ENCODE measurements around the gene ATF7IP2. TPM values are rescaled to one million over a fixed set of nuclear protein-coding genes. Genes with fewer than 3 reads are reported as not detected.

Gene ATF7IP2
- total and polyA plus RNA-seq, 2 of the 13 experiments (the other 11 are each of a cell fraction or from before 2014, with no cell fraction given): 117 to 217 TPM

DNA sequence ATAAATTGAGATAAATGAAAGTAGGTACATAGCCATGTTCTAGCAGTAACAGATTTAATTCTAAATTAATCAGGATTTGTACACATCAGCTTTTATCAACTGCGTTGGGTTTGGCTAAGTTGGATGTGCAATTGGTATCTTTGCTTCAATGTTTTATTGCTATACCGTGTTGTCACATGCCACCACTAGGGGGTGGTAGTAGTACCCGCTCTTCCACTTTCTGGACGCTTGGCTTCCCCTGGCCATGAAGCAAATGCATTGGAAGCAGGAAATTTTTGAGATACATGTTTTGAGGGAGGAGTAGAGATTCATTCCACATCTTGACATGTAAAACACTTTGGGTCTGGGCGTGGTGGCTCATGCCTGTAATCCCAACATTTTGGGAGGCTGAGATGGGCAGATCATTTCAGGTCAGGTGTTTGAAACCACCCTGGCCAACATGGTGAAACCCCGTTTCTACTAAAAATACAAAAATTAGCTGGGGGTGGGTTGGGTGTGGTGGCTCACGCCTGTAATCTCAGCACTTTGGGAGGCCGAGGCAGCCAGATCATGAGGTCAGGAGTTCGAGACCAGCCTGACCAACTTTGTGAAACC is 135.9 kb downstream of the ATF7IP2 start (continued):
- TF ChIP-seq CEBPB (IDR thresholded peaks at IDR 0.05; ENCODE audit: borderline replicate concordance, low read depth, low read length) (peak; percentile 13; the same call in 1 of the 2 replicates), ZNF660 (CRISPR knock-in tag; IDR thresholded peaks at IDR 0.05; ENCODE audit: borderline replicate concordance, low read depth) (no peak), AKAP8 (CRISPR knock-in tag; IDR thresholded peaks at IDR 0.05) (no peak), PTBP1 (IDR thresholded peaks at IDR 0.05; ENCODE audit: low read depth, low read length, poor library complexity, severe bottlenecking) (no peak), ZNF367 (CRISPR knock-in tag; IDR thresholded peaks at IDR 0.05; ENCODE audit: borderline replicate concordance) (no peak), ZNF878 (CRISPR knock-in tag; IDR thresholded peaks at IDR 0.05) (no peak), CBX1 (IDR thresholded peaks at IDR 0.05; ENCODE audit: low read depth) (no peak), HOXA7 (CRISPR knock-in tag; IDR thresholded peaks at IDR 0.05) (no peak), HDAC6 (IDR thresholded peaks at IDR 0.05; ENCODE audit: low read depth, low read length) (no peak), ZNF775 (CRISPR knock-in tag; IDR thresholded peaks at IDR 0.05; ENCODE audit: borderline replicate concordance) (no peak), GABPA (IDR thresholded peaks at IDR 0.05; ENCODE audit: low read depth, low read length) (no peak), GABPA (CRISPR knock-in tag; IDR thresholded peaks at IDR 0.05; ENCODE audit: low read depth) (no peak), REL (CRISPR knock-in tag; conservative IDR thresholded peaks at IDR 0.05) (no peak), SNAPC2 (CRISPR knock-in tag; IDR thresholded peaks at IDR 0.05) (no peak)
- TF ChIP-seq, protein P1, sequence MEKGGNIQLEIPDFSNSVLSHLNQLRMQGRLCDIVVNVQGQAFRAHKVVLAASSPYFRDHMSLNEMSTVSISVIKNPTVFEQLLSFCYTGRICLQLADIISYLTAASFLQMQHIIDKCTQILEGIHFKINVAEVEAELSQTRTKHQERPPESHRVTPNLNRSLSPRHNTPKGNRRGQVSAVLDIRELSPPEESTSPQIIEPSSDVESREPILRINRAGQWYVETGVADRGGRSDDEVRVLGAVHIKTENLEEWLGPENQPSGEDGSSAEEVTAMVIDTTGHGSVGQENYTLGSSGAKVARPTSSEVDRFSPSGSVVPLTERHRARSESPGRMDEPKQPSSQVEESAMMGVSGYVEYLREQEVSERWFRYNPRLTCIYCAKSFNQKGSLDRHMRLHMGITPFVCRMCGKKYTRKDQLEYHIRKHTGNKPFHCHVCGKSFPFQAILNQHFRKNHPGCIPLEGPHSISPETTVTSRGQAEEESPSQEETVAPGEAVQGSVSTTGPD (CRISPR knock-in tag; IDR thresholded peaks at IDR 0.05): no peak
- TF ChIP-seq, protein P2, sequence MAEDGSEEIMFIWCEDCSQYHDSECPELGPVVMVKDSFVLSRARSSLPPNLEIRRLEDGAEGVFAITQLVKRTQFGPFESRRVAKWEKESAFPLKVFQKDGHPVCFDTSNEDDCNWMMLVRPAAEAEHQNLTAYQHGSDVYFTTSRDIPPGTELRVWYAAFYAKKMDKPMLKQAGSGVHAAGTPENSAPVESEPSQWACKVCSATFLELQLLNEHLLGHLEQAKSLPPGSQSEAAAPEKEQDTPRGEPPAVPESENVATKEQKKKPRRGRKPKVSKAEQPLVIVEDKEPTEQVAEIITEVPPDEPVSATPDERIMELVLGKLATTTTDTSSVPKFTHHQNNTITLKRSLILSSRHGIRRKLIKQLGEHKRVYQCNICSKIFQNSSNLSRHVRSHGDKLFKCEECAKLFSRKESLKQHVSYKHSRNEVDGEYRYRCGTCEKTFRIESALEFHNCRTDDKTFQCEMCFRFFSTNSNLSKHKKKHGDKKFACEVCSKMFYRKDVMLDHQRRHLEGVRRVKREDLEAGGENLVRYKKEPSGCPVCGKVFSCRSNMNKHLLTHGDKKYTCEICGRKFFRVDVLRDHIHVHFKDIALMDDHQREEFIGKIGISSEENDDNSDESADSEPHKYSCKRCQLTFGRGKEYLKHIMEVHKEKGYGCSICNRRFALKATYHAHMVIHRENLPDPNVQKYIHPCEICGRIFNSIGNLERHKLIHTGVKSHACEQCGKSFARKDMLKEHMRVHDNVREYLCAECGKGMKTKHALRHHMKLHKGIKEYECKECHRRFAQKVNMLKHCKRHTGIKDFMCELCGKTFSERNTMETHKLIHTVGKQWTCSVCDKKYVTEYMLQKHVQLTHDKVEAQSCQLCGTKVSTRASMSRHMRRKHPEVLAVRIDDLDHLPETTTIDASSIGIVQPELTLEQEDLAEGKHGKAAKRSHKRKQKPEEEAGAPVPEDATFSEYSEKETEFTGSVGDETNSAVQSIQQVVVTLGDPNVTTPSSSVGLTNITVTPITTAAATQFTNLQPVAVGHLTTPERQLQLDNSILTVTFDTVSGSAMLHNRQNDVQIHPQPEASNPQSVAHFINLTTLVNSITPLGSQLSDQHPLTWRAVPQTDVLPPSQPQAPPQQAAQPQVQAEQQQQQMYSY (CRISPR knock-in tag; IDR thresholded peaks at IDR 0.05): no peak
- TF ChIP-seq, protein P3, sequence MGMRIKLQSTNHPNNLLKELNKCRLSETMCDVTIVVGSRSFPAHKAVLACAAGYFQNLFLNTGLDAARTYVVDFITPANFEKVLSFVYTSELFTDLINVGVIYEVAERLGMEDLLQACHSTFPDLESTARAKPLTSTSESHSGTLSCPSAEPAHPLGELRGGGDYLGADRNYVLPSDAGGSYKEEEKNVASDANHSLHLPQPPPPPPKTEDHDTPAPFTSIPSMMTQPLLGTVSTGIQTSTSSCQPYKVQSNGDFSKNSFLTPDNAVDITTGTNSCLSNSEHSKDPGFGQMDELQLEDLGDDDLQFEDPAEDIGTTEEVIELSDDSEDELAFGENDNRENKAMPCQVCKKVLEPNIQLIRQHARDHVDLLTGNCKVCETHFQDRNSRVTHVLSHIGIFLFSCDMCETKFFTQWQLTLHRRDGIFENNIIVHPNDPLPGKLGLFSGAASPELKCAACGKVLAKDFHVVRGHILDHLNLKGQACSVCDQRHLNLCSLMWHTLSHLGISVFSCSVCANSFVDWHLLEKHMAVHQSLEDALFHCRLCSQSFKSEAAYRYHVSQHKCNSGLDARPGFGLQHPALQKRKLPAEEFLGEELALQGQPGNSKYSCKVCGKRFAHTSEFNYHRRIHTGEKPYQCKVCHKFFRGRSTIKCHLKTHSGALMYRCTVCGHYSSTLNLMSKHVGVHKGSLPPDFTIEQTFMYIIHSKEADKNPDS (CRISPR knock-in tag; IDR thresholded peaks at IDR 0.05): no peak
- TF ChIP-seq, protein P4, sequence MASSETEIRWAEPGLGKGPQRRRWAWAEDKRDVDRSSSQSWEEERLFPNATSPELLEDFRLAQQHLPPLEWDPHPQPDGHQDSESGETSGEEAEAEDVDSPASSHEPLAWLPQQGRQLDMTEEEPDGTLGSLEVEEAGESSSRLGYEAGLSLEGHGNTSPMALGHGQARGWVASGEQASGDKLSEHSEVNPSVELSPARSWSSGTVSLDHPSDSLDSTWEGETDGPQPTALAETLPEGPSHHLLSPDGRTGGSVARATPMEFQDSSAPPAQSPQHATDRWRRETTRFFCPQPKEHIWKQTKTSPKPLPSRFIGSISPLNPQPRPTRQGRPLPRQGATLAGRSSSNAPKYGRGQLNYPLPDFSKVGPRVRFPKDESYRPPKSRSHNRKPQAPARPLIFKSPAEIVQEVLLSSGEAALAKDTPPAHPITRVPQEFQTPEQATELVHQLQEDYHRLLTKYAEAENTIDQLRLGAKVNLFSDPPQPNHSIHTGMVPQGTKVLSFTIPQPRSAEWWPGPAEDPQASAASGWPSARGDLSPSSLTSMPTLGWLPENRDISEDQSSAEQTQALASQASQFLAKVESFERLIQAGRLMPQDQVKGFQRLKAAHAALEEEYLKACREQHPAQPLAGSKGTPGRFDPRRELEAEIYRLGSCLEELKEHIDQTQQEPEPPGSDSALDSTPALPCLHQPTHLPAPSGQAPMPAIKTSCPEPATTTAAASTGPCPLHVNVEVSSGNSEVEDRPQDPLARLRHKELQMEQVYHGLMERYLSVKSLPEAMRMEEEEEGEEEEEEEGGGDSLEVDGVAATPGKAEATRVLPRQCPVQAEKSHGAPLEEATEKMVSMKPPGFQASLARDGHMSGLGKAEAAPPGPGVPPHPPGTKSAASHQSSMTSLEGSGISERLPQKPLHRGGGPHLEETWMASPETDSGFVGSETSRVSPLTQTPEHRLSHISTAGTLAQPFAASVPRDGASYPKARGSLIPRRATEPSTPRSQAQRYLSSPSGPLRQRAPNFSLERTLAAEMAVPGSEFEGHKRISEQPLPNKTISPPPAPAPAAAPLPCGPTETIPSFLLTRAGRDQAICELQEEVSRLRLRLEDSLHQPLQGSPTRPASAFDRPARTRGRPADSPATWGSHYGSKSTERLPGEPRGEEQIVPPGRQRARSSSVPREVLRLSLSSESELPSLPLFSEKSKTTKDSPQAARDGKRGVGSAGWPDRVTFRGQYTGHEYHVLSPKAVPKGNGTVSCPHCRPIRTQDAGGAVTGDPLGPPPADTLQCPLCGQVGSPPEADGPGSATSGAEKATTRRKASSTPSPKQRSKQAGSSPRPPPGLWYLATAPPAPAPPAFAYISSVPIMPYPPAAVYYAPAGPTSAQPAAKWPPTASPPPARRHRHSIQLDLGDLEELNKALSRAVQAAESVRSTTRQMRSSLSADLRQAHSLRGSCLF (CRISPR knock-in tag; IDR thresholded peaks at IDR 0.05; ENCODE audit: borderline replicate concordance): no peak
